GM18951 (cell line): ENCODE measurements around the gene TBC1D24.
"Not testable (repeated sequence)": the region's sequence is repeated elsewhere in the genome, so short reads cannot be mapped to it uniquely, and the experiment has no call there.

Experiments
- in situ Hi-C: fragments of 300-500 bp; cut with MboI; formaldehyde crosslinking; loops from one replicate; pipeline ENCODE4 v1.12.0; 2022; ENCODE audit warnings: low sequenced_read_pairs, mixed read lengths, inconsistent platforms; ENCODE audit not compliant: unreplicated experiment

The TBC1D24 gene

GRCh38 chr16:2554709-2555425 lies 79.9 kb downstream of the TBC1D24 start:
- in situ Hi-C loops, result not testable (repeated sequence)
